IPS-18c (cell line): ENCODE results near the gene FOXO6.

Source experiments
- H3K4me3 ChIP-seq: 2 replicates; pipeline ENCODE4 v1.7.0; 2013; ENCODE audit warnings: low read depth, mild to moderate bottlenecking, low read length, moderate library complexity; ENCODE audit not compliant: insufficient read depth
- H3K9me3 ChIP-seq: one replicate; pipeline ENCODE4 v1.6.1; 2013; ENCODE audit warnings: mild to moderate bottlenecking, low read length, moderate library complexity; ENCODE audit not compliant: control insufficient read depth, insufficient read depth

The FOXO6 gene

DNA sequence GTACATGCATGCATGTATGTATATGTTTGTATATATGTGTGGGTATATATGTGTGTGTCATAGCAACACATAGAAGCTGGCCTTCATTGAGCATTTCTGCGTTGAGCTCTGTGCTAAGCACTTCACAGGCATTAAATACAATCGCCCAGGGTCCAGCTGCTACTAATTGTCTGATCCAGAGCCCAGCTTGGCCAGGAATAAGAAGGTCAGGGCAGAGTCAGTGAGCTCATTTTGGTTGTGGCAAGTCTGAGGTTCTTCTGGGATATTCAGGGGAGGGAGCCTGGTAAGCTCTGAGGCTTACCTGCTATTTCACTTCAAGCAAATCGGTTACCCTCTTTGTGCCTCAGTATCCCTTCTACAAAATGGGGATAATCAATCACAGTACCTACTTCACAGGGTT, 59.6 kb downstream of the FOXO6 start:
- H3K4me3 ChIP-seq, result no peak overlapping the region
- no peaks in the 10 kb centered on the region for H3K9me3 ChIP-seq

DNA sequence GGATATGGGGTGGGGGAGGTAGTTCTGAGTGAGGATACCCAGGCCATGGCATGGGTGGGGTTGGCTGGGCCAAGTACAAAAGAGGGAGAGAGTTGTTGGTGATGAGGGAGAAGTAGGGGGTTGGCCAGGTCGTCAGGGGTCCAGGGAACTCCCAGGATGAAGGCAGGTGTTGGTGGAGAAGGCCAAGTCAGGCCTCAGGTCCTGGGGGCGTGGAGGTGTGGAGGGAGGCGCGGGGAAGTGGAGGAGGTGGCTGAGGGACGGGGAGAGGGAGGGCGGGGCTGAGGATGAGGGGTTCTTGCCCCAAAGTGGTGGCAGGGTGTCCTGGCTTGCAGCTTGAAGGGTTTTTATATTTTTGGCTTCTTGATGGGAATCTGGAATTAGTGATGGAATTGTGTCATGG, 61.1 kb downstream of the FOXO6 start:
- Histone ChIP-seq H3K9me3 (no peaks in the 10 kb centered on the region), H3K4me3 (no peak overlapping the region)

DNA sequence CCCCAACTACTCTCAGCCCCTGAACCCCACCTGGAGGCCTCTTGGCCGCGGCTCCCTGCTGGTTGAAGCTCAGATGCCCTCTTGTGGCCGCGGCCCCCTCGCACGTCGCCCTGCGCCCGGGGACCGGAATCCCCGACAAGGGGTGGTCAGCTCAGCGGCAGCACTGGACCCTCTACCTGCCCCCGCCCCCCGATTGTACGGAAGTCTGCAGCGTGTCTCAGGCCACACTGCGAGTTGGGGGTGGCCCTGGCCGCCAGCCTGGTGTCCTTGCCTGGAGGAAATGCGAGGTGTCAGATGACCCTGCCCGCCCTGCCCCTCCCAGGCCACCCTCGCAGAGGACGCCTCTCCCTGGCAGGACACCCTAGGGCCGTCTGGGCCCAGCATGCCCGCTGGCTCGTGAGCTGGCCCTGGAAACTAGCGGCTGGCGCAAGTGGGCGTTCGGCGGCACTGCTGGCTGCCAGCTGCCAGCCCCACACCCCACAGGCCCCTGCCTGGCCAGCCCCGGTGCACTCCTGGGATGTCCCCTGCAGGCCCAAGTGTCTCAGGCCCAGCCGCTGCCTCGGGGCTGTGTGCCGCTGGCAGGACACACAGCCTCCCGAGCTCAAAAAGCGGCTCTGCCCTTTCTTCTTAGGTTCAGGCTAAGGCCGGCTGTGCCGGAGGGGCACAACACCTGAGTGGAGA, 62.4 kb downstream of the FOXO6 start:
- Histone ChIP-seq H3K4me3 (no peak overlapping the region), H3K9me3 (no peaks in the 10 kb centered on the region)

DNA sequence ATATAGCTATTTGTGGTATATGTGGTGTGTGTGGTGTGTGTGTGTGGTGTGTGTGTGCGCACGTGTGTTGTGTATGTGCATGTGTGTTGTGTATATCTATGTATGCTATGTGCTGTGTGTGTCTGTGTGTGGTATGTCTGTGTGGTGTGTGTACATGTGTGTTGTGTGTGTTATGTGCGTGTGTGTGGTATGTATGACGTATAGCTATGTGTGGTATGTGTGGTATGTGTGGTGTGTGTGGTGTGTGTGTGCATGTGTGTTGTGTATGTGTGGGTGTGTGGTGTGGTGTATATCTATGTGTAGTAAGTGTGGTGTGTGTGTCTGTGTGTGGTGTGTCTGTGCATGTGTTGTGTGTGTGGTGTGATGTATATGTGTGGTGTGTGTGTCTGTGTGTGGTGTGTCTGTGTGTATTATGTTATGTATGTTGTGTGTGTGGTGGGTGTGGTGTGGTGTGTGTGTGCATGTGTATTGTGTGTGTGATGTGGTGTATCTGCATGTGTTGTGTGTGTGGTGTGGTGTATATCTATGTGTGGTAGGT, 63.4 kb downstream of the FOXO6 start:
- H3K9me3 ChIP-seq, result no peaks in the 10 kb centered on the region
- no peak overlapping the region for H3K4me3 ChIP-seq

DNA sequence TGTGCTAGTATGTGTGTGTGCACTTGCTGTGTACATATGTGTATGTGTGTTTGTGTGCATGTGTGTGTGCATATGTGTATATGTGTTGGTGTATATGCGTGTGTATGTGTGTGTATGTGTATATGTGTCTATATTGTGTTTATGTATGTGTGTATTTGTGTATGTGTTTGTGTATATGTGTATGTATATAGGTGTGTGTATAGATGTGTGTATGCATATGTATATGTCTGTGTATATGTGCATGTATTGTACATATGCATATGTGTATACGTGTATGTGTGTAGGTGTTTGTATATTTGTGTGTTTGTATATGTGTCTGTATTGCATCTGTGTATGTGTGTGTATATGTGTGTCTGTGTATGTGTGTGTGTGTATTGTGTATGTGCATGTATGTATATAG, 64.1 kb downstream of the FOXO6 start:
- Histone ChIP-seq H3K9me3 (no peaks in the 10 kb centered on the region), H3K4me3 (no peak overlapping the region)

DNA sequence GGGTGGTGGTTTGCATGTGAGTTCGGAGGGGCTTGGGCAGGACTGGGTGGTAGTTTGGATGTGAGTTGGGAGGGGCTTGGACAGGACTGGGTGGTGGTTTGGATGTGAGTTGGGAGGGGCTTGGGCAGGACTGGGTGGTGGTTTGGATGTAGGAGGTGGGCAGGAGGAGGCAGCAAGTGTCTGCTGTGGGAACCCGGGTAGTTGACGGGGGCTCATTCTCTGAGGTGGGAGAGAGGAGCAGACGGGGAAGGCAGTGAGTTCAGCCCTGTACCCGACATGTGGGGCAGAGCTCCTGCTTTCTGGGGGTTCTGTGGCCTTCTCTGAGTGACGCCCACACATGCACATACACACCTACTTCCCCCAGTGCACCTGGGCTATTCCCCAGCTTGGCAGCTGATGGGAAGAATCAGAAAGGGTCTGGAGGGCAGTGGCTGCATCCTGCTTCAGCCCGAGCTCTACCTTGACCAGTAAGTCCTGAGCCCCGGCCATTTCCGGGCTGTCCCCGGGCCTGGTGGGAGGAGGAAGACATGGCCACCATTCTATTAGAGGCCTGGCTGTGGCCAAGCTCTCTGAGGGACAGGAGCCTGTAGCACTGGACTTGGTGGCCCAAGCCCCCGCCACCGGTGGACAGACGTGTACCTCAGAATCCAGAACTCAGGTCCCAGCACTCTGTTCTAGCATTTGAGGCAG, 65.1 kb downstream of the FOXO6 start:
- H3K9me3 ChIP-seq, result no peaks in the 10 kb centered on the region
- H3K4me3 ChIP-seq, result no peak overlapping the region

DNA sequence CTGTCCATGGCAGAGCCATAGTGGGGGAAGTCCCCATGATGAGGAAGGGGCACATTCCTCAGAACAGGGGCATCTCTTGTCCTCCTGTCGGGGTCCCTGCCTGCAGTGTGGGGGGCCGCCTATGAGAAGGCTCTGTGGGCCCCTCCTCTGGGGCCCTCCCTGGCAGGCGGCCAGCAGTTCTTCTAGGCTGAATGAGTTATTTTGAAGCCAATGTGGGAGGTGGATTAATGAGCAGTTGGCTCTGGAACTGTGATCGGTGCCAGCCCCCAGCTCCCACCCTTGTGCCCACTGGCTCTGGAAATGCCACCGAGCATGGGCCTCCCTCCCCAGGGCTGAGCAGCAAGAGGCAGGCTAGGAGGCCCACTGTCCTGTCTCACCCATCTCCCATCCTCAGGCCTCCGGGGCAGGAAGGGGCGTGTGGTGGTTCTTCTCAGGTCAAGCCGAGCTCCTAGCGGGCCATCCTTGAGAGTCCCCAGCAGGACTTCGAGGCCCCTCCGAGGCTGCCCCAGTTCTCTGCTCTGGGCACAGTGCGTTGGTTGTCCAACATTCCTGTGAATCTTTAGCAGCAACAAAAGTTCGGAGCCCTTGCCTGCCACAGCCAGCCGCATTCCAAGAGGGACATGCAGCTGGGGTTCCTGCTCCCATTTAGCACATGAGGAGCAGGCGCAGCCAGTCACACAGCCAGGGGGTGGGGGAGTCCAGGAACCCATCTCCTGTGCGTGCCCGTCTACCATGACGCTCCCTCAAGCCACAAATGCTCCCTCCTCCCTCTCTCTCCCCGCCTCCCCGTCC, 66.1 kb downstream of the FOXO6 start:
- Histone ChIP-seq H3K4me3 (no peak overlapping the region), H3K9me3 (no peaks in the 10 kb centered on the region)

DNA sequence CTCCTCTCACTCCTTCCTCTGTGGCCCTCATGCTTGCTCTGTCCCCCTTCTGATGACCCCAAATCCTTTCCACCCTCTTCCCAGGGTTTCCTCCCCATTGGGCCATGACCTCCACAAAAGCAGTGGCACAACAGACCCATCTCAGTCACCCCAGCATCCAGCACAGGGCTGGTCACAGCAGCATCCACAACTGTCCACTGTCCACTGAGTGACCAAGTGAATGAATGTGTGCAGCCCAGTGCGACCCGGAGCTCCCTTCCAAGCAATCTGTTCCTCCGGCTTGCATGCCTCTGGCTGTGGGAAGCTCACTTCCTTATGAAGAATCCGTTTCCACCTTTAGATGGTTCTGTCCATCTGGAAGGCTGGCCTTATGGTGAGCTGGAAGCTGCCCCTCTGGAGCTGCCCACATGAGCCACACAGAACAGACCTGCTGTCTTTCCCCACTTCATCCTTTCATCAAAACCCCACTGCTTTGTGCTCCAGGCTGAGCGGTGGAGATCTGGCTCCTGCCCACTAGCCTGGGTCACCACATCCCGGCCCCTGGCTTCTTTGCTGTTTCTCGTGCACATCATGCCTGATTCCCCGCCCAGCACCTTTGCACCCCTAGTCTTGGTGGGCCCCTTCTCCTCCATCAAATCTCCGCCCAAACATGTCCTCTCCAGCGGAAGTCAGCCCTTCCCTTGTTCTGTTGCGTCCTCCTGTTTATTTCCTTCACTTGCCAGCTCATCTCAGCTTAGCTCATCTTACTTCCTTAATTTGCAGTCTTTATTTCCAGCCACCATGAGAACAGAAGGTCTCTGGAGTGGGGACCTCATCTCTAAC, 66.9 kb downstream of the FOXO6 start:
- no peaks in the 10 kb centered on the region for H3K9me3 ChIP-seq
- H3K4me3 ChIP-seq, result no peak overlapping the region

DNA sequence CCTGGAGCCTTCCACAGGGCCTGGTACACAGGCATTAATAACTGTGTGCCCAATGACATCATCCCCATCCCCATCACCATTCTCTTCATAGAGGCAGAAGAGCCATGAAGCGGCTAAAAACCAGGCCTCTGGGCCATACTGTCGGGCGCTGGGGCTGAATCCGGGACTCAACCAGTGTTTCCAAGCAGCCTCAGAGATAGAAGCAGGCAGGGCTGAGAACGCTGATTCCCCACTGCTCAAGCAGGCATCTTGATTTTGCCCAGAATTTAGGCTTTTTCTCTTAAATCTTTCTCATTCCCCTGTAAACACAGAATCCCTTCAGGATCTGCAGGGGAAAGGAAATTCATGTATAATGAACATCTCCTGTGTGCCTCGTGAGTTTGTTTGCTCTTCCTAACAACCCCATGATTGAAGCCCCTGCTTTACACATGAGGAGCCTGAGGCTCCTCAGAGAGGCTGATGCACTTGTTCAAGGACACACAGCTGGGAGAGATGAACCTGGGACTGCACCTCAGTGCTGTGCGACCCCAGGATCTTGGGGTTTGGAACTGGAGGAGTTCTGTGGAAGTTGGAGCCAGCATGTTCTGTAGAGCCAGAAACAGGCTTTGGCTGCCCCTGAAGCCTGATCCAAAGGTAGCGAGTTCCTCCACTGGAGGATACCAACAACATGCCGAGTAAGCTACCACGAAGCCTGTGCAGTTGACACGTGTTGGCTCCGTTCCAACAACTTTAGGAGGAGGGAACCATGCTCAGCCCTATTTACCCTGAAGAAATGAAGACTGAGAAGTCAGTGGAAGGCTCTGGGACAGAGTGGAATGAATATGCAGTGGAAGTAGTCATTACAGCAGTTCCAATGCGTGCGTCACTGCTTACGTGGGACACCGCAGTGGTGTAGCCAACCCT, 67.8 kb downstream of the FOXO6 start:
- Histone ChIP-seq H3K4me3 (no peak overlapping the region), H3K9me3 (no peaks in the 10 kb centered on the region)

DNA sequence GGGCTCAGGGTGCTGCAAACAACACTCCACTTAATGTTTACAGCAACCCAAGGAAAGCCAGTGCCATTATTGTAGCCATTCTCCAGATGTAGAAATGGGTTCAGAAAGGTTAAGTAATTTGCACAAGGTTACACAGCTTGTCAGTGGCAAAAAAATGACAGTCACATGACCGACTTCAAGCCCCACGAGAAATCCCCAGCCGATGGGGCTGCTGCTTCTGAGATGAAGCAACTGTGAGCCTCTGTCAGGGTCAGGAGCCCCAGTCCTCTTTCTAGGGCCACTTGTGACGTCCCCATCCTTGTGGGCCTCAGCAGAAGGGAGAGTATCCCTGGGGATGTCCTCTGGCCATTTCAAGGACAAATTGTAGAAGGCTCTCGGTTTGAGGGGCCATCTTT, 68.4 kb downstream of the FOXO6 start:
- H3K4me3 ChIP-seq, result no peak overlapping the region
- no peaks in the 10 kb centered on the region for H3K9me3 ChIP-seq

DNA sequence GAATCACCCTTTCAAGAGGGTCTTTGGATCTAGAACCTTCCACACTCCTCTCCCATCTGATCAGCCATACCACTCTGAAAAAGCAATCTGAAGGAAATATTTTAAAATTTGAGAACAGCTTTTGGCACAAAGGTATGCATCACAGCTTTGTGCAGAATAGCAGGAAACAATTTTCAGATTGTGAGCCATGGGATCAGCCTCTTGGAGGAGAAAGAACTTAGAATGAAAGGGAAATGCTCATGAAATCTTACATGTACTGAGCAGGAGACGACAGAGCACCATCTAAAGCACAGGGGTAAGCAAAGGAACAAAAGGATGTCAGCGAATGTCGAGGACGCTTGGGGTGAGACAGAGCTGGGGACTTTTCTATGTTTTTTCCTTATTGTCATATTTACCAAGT, 68.8 kb downstream of the FOXO6 start:
- H3K9me3 ChIP-seq, result no peaks in the 10 kb centered on the region
- H3K4me3 ChIP-seq, result no peak overlapping the region

DNA sequence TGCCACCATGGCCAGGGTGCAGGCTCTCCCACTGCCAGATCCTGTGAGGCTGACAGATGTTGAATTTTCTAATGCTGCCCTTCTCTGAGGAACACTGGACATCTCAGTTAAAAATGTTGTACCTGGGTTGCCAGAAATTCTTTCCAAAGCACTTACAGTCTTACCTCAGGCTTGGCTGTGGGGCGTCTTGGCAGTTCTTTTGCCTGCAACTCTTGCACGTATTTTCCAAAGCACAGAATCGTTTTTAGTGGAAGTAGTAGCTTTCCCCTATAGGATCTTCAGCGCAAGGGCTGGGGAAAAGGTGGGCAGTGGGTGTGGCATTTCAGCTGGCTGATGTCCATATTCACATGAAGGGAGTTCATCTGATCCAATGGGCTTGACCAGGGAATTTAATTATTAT, 69.3 kb downstream of the FOXO6 start:
- no peaks in the 10 kb centered on the region for H3K9me3 ChIP-seq
- no peak overlapping the region for H3K4me3 ChIP-seq

DNA sequence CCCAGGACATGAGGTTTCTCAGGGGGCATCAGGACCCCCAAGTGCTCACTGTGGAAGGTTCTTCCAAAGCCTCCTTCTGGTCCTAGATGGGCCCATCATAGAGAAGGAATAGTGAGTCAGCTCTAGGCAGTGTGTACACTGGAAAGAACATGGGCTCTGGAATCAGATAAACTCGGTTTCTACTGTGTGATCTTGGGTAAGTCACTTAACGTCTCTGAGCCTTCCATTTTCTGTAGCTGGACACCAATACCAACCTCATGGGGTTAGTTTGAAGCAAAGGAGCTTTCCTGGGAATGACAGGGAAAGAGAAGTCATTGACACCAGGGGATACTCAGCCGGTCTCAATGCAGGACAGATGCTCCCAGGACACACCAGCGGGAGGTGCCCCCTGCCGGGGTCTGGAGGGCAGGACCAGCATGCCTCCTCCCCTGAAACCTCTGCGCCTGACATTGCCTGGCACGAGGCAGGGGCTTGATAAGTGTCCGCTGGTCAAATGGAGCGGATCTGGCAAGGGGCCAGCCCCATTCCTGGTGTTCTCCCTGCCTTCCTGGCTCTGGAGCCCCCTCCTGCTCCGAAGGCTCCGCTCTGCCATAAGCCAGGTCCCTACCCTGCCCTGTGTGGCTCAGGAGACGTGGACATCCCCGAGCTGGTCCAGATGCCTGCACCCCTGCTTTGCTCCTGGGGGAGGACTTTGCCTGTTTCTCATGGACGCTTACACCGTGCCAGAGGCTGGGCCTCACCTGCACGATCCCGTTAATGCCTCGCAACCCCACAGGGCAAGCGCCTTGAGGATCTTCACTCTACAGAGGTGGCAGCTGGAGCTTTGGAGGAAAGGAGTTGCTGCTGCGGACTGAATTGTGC, 70.5 kb downstream of the FOXO6 start:
- no peak overlapping the region for H3K4me3 ChIP-seq
- H3K9me3 ChIP-seq, result no peaks in the 10 kb centered on the region
